Right atrium auricular region (tissue), 2 donors: ENCODE measurements around the gene NAA60. TPM values are rescaled to one million over a fixed set of nuclear protein-coding genes. Genes with fewer than 3 reads are reported as not detected.

ENCODE experiments used
- DNase-seq: peaks from one replicate; pipeline ENCODE4 v3.0.0-alpha.2; 2019; ENCODE audit warnings: low spot score
- H3K27ac ChIP-seq, 2 donors: fragments of 200-600 bp; sonication (generic); 1 replicate in 1 of 2; 2 replicates in 1 of 2; pipeline ENCODE4 v1.5.1; 2016 to 2019
- H3K27me3 ChIP-seq, 2 donors: fragments of 200-600 bp; sonication (generic); one replicate each; pipeline versions ENCODE4 v1.5.1 to v1.6.0; 2017 to 2019
- H3K36me3 ChIP-seq: fragments of 200-600 bp; sonication (generic); one replicate; pipeline ENCODE4 v1.5.1; 2016
- H3K4me1 ChIP-seq, 2 donors: fragments of 200-600 bp; sonication (generic); one replicate each; pipeline versions ENCODE4 v1.5.1 to v1.6.0; 2017 to 2019
- H3K4me3 ChIP-seq, 2 donors: fragments of 200-600 bp; sonication (generic); 1 replicate in 1 of 2; 2 replicates in 1 of 2; pipeline ENCODE4 v1.5.1; 2017 to 2019; ENCODE audit warnings: mild to moderate bottlenecking in 1 of 2, moderate library complexity in 1 of 2
- H3K9me3 ChIP-seq, 2 donors: fragments of 200-600 bp; sonication (generic); one replicate each; pipeline ENCODE4 v1.5.1; 2019
- CTCF ChIP-seq, 2 donors: fragments of 200-600 bp; sonication (generic); IDR thresholded peaks; one replicate each; pipeline ENCODE4 v1.5.1; 2019; ENCODE audit warnings: antibody characterized with exemption in 2 of 2
- total RNA-seq, 2 donors: library from RNA; depleted of rRNA; stranded (reverse); fragments of >200 nt; gene quantifications; one replicate each; pipeline ENCODE4 v1.1.0, GENCODE V29; 2016

NAA60 gene
- total RNA-seq, 2 donors from 2014 or later: 28.1 to 29.1 TPM

DNA sequence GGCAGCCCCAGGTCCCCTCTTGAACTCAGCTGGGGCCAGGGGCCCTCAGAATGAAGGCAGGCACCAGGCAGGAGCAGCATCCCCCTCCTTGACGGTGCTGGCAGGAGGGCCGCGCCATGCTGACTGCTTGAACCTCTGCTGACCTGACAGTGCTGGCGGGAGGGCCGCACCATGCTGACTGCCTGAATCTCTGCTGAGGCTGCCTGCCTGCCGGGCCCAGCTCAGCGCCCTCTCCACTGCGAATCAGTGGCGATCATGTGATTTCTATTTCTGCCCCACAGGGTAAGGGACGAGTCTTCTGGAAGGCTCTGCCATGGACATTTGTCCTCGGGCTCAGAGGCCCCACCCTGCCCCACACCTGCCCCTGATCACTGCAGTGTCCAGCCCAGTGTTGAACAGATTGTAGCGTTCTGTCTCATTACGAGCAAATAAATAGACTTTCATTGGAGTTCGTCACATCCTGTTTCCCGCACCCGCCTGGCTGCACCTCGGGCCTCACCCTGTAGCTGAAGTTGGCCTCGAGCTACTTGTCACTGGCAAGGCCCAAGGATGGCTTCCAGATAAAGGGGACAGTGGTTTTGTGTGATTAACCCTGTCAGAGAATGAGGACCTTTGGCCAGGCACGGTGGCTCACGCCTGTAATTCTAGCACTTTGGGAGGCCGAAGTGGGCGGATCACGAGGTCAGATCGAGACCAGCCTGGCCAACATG, 43.2 kb downstream of the NAA60 start:
- Histone ChIP-seq H3K9me3 (no peaks in the 10 kb centered on the region), H3K27ac (no peak overlapping the region)

DNA sequence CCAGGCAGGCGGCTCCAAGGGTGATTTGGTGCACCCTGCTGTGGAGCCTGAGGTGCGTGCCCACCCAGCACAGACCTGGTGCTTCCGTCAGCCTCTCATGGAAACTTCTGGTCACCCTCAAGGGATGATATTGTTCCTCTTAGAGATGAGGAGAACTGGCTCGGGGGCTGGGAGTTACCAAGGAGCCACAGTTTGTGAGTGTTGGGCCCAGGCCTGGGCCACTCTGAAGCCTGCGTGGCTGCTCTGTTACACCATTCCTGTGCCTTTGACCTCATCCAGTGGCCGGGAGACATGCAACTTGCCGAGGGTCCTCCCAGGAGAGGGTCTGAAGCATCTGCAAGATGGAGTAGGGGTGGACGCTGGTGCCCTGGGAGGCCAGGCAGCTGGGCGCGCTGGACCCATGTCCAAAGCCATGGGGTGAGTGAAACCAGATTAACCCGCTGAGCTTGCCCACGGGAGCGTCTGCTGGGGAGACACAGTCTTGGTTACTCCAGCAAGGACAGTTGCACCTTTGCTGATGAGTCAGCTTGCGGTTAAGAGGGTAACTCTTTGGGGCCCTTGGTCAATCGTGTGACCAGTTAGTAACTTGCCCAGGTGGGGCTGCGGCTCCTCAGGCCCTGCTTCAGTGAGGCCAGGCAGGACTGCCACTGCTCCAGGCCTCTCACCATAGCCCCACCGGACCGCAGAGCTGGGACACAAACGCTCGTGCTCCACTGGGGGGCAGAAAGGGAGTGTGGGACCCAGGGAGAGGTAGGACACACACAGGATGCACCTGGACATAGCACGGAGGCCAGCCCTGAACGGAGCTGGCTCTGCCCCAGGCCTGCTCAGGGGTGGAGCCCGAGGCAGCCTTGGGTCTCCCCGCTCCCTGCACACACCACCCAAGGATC, 44.3 kb downstream of the NAA60 start:
- Histone ChIP-seq H3K27me3 (no peaks in the 10 kb centered on the region), H3K36me3 (peaks cover 38% of the 10 kb centered on the region), H3K4me1 (peaks cover 0 to 16% of the 10 kb centered on the region in 2 donors), H3K4me3 (no peak overlapping the region), H3K9me3 (no peaks in the 10 kb centered on the region), H3K27ac (no peak overlapping the region)
- no peak for TF ChIP-seq CTCF (IDR thresholded peaks at IDR 0.05)
- DNase-seq: no peak

More for the DNA sequence above, 43.2 kb downstream of the NAA60 start:
- no peak for TF ChIP-seq CTCF (IDR thresholded peaks at IDR 0.05)
- H3K36me3 ChIP-seq: peaks cover 49% of the 10 kb centered on the region
- no peaks in the 10 kb centered on the region for H3K27me3 ChIP-seq
- peaks cover 0 to 14% of the 10 kb centered on the region in 2 donors for H3K4me1 ChIP-seq
- H3K4me3 ChIP-seq: no peak overlapping the region
- DNase-seq: no peak

DNA sequence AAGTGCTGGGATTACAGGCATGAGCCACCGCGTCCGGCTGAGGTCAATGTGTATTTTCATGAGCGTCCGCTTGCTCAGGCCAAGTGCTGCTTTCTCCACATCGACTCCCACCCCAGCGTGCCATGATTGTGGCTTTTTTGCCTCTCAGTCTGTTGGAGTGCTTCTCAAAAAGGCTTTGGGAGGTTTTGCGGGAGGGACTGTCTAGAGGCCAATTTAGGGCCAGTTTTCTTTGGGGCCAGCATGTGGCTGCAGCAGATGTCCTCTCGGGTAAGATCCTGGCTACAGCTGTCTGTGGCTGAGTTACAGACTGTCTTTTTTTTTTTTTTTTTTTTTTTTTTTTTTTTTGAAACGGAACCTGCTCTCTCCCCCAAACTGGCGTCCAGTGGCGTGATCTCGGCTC, 45.3 kb downstream of the NAA60 start:
- DNase-seq: no peak
- no peak overlapping the region for H3K4me3 ChIP-seq
- peaks cover 0 to 16% of the 10 kb centered on the region in 2 donors for H3K4me1 ChIP-seq
- no peak for TF ChIP-seq CTCF (IDR thresholded peaks at IDR 0.05)
- no peaks in the 10 kb centered on the region for H3K27me3 ChIP-seq
- peaks cover 27% of the 10 kb centered on the region for H3K36me3 ChIP-seq
- no peak overlapping the region for H3K27ac ChIP-seq
- H3K9me3 ChIP-seq: no peaks in the 10 kb centered on the region

- TF ChIP-seq CTCF (IDR thresholded peaks at IDR 0.05): no peak
- Histone ChIP-seq H3K4me3 (no peak overlapping the region), H3K36me3 (peaks cover 5% of the 10 kb centered on the region), H3K4me1 (peaks cover 0 to 16% of the 10 kb centered on the region in 2 donors), H3K27ac (no peak overlapping the region), H3K9me3 (no peaks in the 10 kb centered on the region), H3K27me3 (no peaks in the 10 kb centered on the region)
- no peak for DNase-seq
Observed at GRCh38 chr16:3490911-3491629, 47.6 kb downstream of the NAA60 start.

GRCh38 chr16:3492356-3492755, 48.9 kb downstream of the NAA60 start:
- no peak overlapping the region for H3K27ac ChIP-seq
- no peaks in the 10 kb centered on the region for H3K9me3 ChIP-seq
- no peak overlapping the region for H3K4me3 ChIP-seq
- H3K36me3 ChIP-seq: no peaks in the 10 kb centered on the region
- H3K27me3 ChIP-seq: no peaks in the 10 kb centered on the region
- no peak for TF ChIP-seq CTCF (IDR thresholded peaks at IDR 0.05)
- H3K4me1 ChIP-seq: peaks cover 0 to 16% of the 10 kb centered on the region in 2 donors
- DNase-seq: no peak
